Astrocyte of the spinal cord (primary cell): Measurements from ENCODE around the gene HES5.
A peak's percentile ranks its signal among the peaks of the same experiment; 100 is the strongest.

ENCODE experiments used
- DNase-seq: peaks from one replicate; pipeline ENCODE4 v3.0.0; 2011; ENCODE audit warnings: low read depth, low spot score
- H3K4me3 ChIP-seq: 2 replicates; pipeline ENCODE4 v1.5.1; 2011; ENCODE audit warnings: low read depth, mild to moderate bottlenecking, low read length, moderate library complexity
- in situ Hi-C: cut with HindIII; loops from 2 replicates; pipeline ENCODE4 v1.10.0; 2017; ENCODE audit warnings: low sequenced_read_pairs
- TF ChIP-seq, protein P1 (sequence below): IDR thresholded peaks from 2 replicates; pipeline ENCODE4 v1.5.1; 2012; ENCODE audit warnings: low read depth, mild to moderate bottlenecking, low read length, inconsistent platforms

The HES5 gene

GRCh38 chr1:2523191-2523890 lies 6.7 kb downstream of the HES5 start:
- DNase-seq: no peak
- TF ChIP-seq, protein P1, sequence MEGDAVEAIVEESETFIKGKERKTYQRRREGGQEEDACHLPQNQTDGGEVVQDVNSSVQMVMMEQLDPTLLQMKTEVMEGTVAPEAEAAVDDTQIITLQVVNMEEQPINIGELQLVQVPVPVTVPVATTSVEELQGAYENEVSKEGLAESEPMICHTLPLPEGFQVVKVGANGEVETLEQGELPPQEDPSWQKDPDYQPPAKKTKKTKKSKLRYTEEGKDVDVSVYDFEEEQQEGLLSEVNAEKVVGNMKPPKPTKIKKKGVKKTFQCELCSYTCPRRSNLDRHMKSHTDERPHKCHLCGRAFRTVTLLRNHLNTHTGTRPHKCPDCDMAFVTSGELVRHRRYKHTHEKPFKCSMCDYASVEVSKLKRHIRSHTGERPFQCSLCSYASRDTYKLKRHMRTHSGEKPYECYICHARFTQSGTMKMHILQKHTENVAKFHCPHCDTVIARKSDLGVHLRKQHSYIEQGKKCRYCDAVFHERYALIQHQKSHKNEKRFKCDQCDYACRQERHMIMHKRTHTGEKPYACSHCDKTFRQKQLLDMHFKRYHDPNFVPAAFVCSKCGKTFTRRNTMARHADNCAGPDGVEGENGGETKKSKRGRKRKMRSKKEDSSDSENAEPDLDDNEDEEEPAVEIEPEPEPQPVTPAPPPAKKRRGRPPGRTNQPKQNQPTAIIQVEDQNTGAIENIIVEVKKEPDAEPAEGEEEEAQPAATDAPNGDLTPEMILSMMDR: peak; percentile 8

DNA sequence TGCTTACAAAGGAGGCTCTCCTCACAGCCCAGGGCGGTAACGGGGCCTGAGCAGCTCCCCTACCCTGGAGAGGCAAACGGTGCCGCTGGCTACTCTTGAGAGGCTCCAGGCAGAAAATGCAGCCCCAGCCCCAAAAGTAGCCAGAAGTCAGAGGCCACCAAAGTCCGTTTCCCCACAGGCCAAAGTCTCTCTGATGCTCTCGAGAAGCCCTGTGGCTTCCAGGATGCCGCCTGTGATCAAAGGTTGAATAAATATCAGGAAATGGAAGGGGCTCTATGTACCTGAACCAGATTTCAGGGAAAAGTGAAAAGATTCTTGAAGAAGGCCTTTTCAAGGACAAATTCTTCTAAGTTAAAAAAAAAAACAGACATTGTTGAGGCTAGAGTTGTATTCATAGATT lies 7.8 kb downstream of the HES5 start:
- TF ChIP-seq, protein P1: no peak
- in situ Hi-C loops: no loop called here
- H3K4me3 ChIP-seq: no peak overlapping the region
- DNase-seq: no peak

More at GRCh38 chr1:2523191-2523890, 6.7 kb downstream of the HES5 start:
- no peak overlapping the region for H3K4me3 ChIP-seq
- in situ Hi-C loops: no loop called here

GRCh38 chr1:2520806-2521205 lies 9.3 kb downstream of the HES5 start:
- H3K4me3 ChIP-seq: no peak overlapping the region
- TF ChIP-seq, protein P1: no peak
- no peak for DNase-seq
- in situ Hi-C loops: no loop called here

- H3K4me3 ChIP-seq: no peak overlapping the region
- in situ Hi-C loops: no loop called here
- TF ChIP-seq, protein P1: no peak
- no peak for DNase-seq
Measured at GRCh38 chr1:2520206-2520605, 9.9 kb downstream of the HES5 start.

- in situ Hi-C loops: no loop called here
- no peak overlapping the region for H3K4me3 ChIP-seq
- DNase-seq: no peak
- TF ChIP-seq, protein P1: no peak
Measured at GRCh38 chr1:2519729-2520128, 10.3 kb downstream of the HES5 start.

DNA sequence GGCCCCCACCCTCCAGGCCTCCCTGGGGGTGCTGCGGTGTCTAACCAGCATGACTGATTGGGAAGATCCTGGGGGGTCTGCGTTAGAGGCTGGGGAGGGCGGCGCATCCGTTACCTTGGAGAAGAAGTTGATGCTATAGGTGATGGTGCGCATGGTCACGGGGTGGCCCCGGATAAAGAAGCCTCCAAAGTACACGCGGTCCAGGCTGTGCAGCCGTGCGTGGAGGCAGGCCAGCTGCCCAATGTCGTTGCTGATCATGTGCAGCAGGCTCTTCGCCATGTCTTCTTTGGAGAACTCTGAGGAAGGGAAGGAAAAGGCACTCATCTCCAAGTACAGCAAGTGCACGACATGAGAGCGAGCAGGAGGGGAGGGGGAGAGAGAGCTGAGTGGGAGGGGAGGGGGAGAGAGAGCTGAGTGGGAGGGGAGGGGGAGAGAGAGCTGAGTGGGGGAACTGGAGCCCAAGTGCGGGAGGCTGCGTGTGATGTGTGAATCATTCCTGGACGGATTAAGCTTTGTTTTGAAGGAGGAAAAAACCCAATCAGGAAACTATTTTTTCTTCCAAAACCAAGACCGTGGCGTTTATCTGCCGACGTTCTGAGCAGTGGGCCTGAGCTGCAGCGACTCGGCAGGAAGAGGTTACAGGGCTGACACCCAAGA lies 10.9 kb downstream of the HES5 start:
- H3K4me3 ChIP-seq: no peak overlapping the region
- TF ChIP-seq, protein P1: no peak
- DNase-seq: no peak
- in situ Hi-C loops: no loop called here
